ENCODE data around the gene HOXB13. TPM values are rescaled to one million over a fixed set of nuclear protein-coding genes. Genes with fewer than 3 reads are reported as not detected.

HOXB13 gene
- total RNA-seq, 1 donor from 2014 or later = not detected

GRCh38 chr17:48734333-48735061 lies 5.9 kb upstream of the HOXB13 start:
- peaks cover 49% of the 10 kb centered on the region for H3K27me3 Mint-ChIP-seq (ENCODE audit: unreplicated experiment)
- no peak overlapping the region for H3K4me3 Mint-ChIP-seq (ENCODE audit: unreplicated experiment)
- no peak overlapping the region for H3K27ac Mint-ChIP-seq (ENCODE audit: unreplicated experiment)
- peaks cover 13% of the 10 kb centered on the region for H3K4me1 Mint-ChIP-seq (ENCODE audit: unreplicated experiment)
- DNase-seq (ENCODE audit: low spot score) = no peak
- H3K9me3 Mint-ChIP-seq (ENCODE audit: unreplicated experiment) = no peaks in the 10 kb centered on the region
- no peaks in the 10 kb centered on the region for H3K36me3 Mint-ChIP-seq (ENCODE audit: low read depth, unreplicated experiment)
- no peak for TF ChIP-seq CTCF (IDR thresholded peaks at IDR 0.05; ENCODE audit: unreplicated experiment)

- Mint-ChIP-seq H3K9me3 (ENCODE audit: unreplicated experiment) (no peaks in the 10 kb centered on the region), H3K36me3 (ENCODE audit: low read depth, unreplicated experiment) (no peaks in the 10 kb centered on the region), H3K4me1 (ENCODE audit: unreplicated experiment) (peaks cover 18% of the 10 kb centered on the region), H3K27me3 (ENCODE audit: unreplicated experiment) (peaks cover 45% of the 10 kb centered on the region), H3K4me3 (ENCODE audit: unreplicated experiment) (peak overlapping the region; percentile 13), H3K27ac (ENCODE audit: unreplicated experiment) (no peak overlapping the region)
- TF ChIP-seq CTCF (IDR thresholded peaks at IDR 0.05; ENCODE audit: unreplicated experiment) = no peak
- no peak for DNase-seq (ENCODE audit: low spot score)
Observed at GRCh38 chr17:48733632-48734328, 5.2 kb upstream of the HOXB13 start.

GRCh38 chr17:48732688-48733629 lies 4.4 kb upstream of the HOXB13 start:
- H3K36me3 Mint-ChIP-seq (ENCODE audit: low read depth, unreplicated experiment) = no peaks in the 10 kb centered on the region
- no peak for DNase-seq (ENCODE audit: low spot score)
- TF ChIP-seq CTCF (IDR thresholded peaks at IDR 0.05; ENCODE audit: unreplicated experiment) = no peak
- H3K4me1 Mint-ChIP-seq (ENCODE audit: unreplicated experiment) = peaks cover 20% of the 10 kb centered on the region
- H3K4me3 Mint-ChIP-seq (ENCODE audit: unreplicated experiment) = peak overlapping the region; percentile 13
- no peak overlapping the region for H3K27ac Mint-ChIP-seq (ENCODE audit: unreplicated experiment)
- peaks cover 39% of the 10 kb centered on the region for H3K27me3 Mint-ChIP-seq (ENCODE audit: unreplicated experiment)
- H3K9me3 Mint-ChIP-seq (ENCODE audit: unreplicated experiment) = no peaks in the 10 kb centered on the region

GRCh38 chr17:48731355-48731754 lies 2.8 kb upstream of the HOXB13 start:
- no peak for DNase-seq (ENCODE audit: low spot score)
- Mint-ChIP-seq H3K4me3 (ENCODE audit: unreplicated experiment) (no peak overlapping the region), H3K27ac (ENCODE audit: unreplicated experiment) (no peak overlapping the region), H3K9me3 (ENCODE audit: unreplicated experiment) (no peaks in the 10 kb centered on the region), H3K36me3 (ENCODE audit: low read depth, unreplicated experiment) (no peaks in the 10 kb centered on the region), H3K4me1 (ENCODE audit: unreplicated experiment) (peaks cover 20% of the 10 kb centered on the region), H3K27me3 (ENCODE audit: unreplicated experiment) (peaks cover 47% of the 10 kb centered on the region)
- TF ChIP-seq CTCF (IDR thresholded peaks at IDR 0.05; ENCODE audit: unreplicated experiment) = no peak
